Upper lobe of left lung (tissue), 4 donors: ENCODE data around the gene LTBP1.

ENCODE experiments used
- CTCF ChIP-seq, 6 experiments: fragments of 450-650 bp in 4 of 6; fragments of 200-600 bp in 2 of 6; sonication (generic) in 2 of 6; IDR thresholded peaks; one replicate each; pipeline ENCODE4 v1.5.1; 2016 to 2019; ENCODE audit warnings: antibody characterized with exemption in 6 of 6
- POLR2A ChIP-seq, 4 donors: fragments of 450-650 bp; IDR thresholded peaks; one replicate each; pipeline ENCODE4 v1.5.1; 2016 to 2017; ENCODE audit warnings: antibody characterized with exemption in 4 of 4, mild to moderate bottlenecking in 2 of 4

GRCh38 chr2:33222309-33222708, 275.6 kb downstream of the LTBP1 start:
- TF ChIP-seq CTCF (IDR thresholded peaks at IDR 0.05): no peak
- TF ChIP-seq POLR2A (IDR thresholded peaks at IDR 0.05): no peak
